Measurements from ENCODE around the gene BPIFB6.

DNA sequence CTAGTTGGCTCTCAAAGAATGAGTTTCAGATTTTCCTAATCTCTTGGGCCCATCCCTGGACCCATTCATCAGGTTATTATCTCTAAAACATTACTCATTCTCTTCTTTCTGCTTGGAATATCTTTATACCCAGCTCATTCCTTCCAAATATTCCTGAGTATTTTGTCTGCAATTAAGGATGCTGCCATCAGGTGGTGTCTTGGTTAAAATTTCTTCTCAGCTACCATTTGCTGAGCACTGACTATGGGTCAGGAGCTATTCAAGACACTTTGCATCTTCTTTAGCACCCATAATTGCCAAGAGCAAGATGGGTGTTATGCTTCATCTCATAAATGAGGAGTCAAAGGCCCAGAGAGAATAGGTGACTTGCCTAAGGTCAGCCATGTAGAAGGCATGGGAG, 35.6 kb upstream of the BPIFB6 start:
- TF ChIP-seq, protein P1, sequence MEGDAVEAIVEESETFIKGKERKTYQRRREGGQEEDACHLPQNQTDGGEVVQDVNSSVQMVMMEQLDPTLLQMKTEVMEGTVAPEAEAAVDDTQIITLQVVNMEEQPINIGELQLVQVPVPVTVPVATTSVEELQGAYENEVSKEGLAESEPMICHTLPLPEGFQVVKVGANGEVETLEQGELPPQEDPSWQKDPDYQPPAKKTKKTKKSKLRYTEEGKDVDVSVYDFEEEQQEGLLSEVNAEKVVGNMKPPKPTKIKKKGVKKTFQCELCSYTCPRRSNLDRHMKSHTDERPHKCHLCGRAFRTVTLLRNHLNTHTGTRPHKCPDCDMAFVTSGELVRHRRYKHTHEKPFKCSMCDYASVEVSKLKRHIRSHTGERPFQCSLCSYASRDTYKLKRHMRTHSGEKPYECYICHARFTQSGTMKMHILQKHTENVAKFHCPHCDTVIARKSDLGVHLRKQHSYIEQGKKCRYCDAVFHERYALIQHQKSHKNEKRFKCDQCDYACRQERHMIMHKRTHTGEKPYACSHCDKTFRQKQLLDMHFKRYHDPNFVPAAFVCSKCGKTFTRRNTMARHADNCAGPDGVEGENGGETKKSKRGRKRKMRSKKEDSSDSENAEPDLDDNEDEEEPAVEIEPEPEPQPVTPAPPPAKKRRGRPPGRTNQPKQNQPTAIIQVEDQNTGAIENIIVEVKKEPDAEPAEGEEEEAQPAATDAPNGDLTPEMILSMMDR (conservative IDR thresholded peaks at IDR 0.05) = no peak
- TF ChIP-seq EZH2 (IDR thresholded peaks at IDR 0.05; ENCODE audit: low read depth) = no peak
